PC-3 (cell line): ENCODE data around the gene THEM4. TPM values are rescaled to one million over a fixed set of nuclear protein-coding genes. Genes with fewer than 3 reads are reported as not detected.

Experiments
- ATAC-seq: fragments of 200-7000 bp; cut with Tn5 transposase; 2 replicates; pipeline ENCODE4 v1.9.1; 2020; ENCODE audit warnings: mild to moderate bottlenecking, moderate library complexity
- BruUV-seq: library from RNA; stranded (reverse); fragments of 400-500 nt; replicated peaks from 2 replicates; lab custom pipeline; 2021; lab: Mats Ljungman, UMichigan
- CTCF ChIA-PET: fragments of 300-600 bp; sonication (Branson Sonifier 250); formaldehyde crosslinking; loops from one replicate; lab custom pipeline; 2022; ENCODE audit warnings: antibody characterized with exemption; lab: Charles Lee
- POLR2A ChIA-PET: fragments of 300-600 bp; sonication (Branson Sonifier 250); formaldehyde crosslinking; loops from one replicate; lab custom pipeline; 2022; ENCODE audit warnings: antibody characterized with exemption; ENCODE audit not compliant: unreplicated experiment; lab: Charles Lee
- DNase-seq: peaks from one replicate; pipeline ENCODE4 v3.0.0-alpha.2; 2015
- H2AFZ ChIP-seq: fragments of 300-600 bp; sonication (generic); 2 replicates; pipeline ENCODE4 v1.6.0; 2016; ENCODE audit warnings: antibody characterized with exemption, low read length
- H3F3A ChIP-seq: fragments of 300-600 bp; sonication (generic); one replicate; pipeline ENCODE4 v1.6.0; 2017; ENCODE audit warnings: antibody characterized with exemption, low read length, control low read depth, mild to moderate bottlenecking; ENCODE audit not compliant: unreplicated experiment
- H3K27ac ChIP-seq: fragments of 300-600 bp; sonication (generic); 2 replicates; pipeline ENCODE4 v1.5.1; 2016; ENCODE audit warnings: mild to moderate bottlenecking, low read length
- H3K27me3 ChIP-seq: fragments of 300-600 bp; sonication (generic); 2 replicates; pipeline ENCODE4 v1.6.1; 2016; ENCODE audit warnings: low read length, mixed read lengths
- H3K36me3 ChIP-seq: fragments of 300-600 bp; sonication (generic); 2 replicates; pipeline ENCODE4 v1.6.1; 2016; ENCODE audit warnings: low read depth, mixed run types, low read length, mixed read lengths
- H3K4me1 ChIP-seq: fragments of 300-600 bp; sonication (generic); 2 replicates; pipeline ENCODE4 v1.5.1; 2016; ENCODE audit warnings: low read length; ENCODE audit not compliant: insufficient read depth
- H3K4me2 ChIP-seq: fragments of 300-600 bp; sonication (generic); 2 replicates; pipeline ENCODE4 v1.6.0; 2016; ENCODE audit warnings: low read length
- H3K4me3 ChIP-seq: fragments of 300-600 bp; sonication (generic); 2 replicates; pipeline ENCODE4 v1.5.1; 2016; ENCODE audit warnings: mild to moderate bottlenecking, low read length, mixed read lengths
- H3K79me2 ChIP-seq: fragments of 300-600 bp; sonication (generic); 2 replicates; pipeline ENCODE4 v1.6.1; 2017; ENCODE audit warnings: low read length, mixed read lengths
- H3K9ac ChIP-seq: fragments of 300-600 bp; sonication (generic); 2 replicates; pipeline ENCODE4 v1.6.0; 2016; ENCODE audit warnings: mild to moderate bottlenecking, low read length
- H3K9me2 ChIP-seq: fragments of 300-600 bp; sonication (generic); replicated peaks from 2 replicates; pipeline ENCODE4 v1.6.1; 2016; ENCODE audit warnings: mixed run types, low read length, mixed read lengths
- H3K9me3 ChIP-seq: fragments of 300-600 bp; sonication (generic); 2 replicates; pipeline ENCODE4 v1.6.1; 2016; ENCODE audit warnings: low read length, mixed read lengths
- H4K20me1 ChIP-seq: fragments of 300-600 bp; sonication (generic); 2 replicates; pipeline ENCODE4 v1.6.1; 2016; ENCODE audit warnings: low read length, mixed read lengths
- CTCF ChIP-seq: fragments of 300-600 bp; sonication (generic); conservative IDR thresholded peaks from 2 replicates; pipeline ENCODE4 v1.5.1; 2017; ENCODE audit warnings: antibody characterized with exemption, low read depth, mild to moderate bottlenecking, low read length
- EZH2 ChIP-seq: fragments of 300-600 bp; sonication (generic); IDR thresholded peaks from one replicate; pipeline ENCODE4 v1.6.1; 2017; ENCODE audit warnings: antibody characterized with exemption, mild to moderate bottlenecking, low read length; ENCODE audit not compliant: unreplicated experiment
- EZH2phosphoT487 ChIP-seq: fragments of 300-600 bp; sonication (generic); IDR thresholded peaks from 2 replicates; pipeline ENCODE4 v1.6.1; 2018; ENCODE audit warnings: mild to moderate bottlenecking, antibody characterized with exemption, low read length, borderline replicate concordance
- intact Hi-C: fragments of 100-400 bp; cut with micrococcal nuclease; formaldehyde crosslinking; loops from 2 replicates; pipeline ENCODE4 v1.9.0; 2023
- total RNA-seq: library from RNA; depleted of rRNA; stranded (reverse); fragments of >200 nt; gene quantifications from 2 replicates; pipeline ENCODE4 v1.2.3, GENCODE V29; 2014

The THEM4 gene
- total RNA-seq, 1 experiment from 2014 or later = 18.1 TPM

DNA sequence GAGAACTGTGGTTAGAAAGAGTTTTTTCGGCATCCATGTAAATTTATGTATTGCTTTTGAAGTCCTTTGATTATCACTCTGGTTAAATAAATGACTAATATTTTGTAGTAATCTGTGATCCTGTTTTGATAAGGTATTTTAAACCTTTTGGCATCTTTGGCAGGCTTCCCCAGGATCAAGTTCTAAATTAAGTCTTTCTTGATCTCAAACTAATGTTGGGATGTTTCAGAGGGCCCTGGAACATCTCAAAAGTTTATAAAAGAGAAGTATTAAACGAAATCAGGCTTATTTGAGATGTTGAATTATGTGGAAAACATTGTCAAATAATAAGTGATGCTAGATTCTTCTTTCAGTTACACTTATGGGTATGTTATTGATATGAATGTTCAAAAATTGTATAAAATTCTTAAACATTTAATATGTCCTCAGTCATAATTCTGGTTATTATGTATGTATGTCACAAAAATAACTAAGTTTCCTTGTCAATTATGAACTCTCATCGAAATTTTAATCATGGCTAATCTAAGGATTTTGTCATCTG, 47.7 kb upstream of the THEM4 start:
- no TSS peak for BruUV-seq
- H3K9me3 ChIP-seq = no peaks in the 10 kb centered on the region
- ChIA-PET POLR2A (no interaction called here), CTCF (no interaction called here)
- no peaks in the 10 kb centered on the region for H3K36me3 ChIP-seq
- no peaks in the 10 kb centered on the region for H3K4me1 ChIP-seq
- H3K27me3 ChIP-seq = no peaks in the 10 kb centered on the region
- ATAC-seq = no peak
- H2AFZ ChIP-seq = no peak overlapping the region
- H3K9me2 ChIP-seq = no peaks in the 10 kb centered on the region
- TF ChIP-seq EZH2phosphoT487 = no peak
- no peak for TF ChIP-seq EZH2
- TF ChIP-seq CTCF = no peak
- H3K27ac ChIP-seq = no peak overlapping the region
- no peaks in the 10 kb centered on the region for H3F3A ChIP-seq
- H3K79me2 ChIP-seq = no peaks in the 10 kb centered on the region
- H3K9ac ChIP-seq = no peak overlapping the region
- no peaks in the 10 kb centered on the region for H4K20me1 ChIP-seq
- H3K4me2 ChIP-seq = no peak overlapping the region
- intact Hi-C loops = no loop called here
- DNase-seq = no peak
- H3K4me3 ChIP-seq = no peak overlapping the region

DNA sequence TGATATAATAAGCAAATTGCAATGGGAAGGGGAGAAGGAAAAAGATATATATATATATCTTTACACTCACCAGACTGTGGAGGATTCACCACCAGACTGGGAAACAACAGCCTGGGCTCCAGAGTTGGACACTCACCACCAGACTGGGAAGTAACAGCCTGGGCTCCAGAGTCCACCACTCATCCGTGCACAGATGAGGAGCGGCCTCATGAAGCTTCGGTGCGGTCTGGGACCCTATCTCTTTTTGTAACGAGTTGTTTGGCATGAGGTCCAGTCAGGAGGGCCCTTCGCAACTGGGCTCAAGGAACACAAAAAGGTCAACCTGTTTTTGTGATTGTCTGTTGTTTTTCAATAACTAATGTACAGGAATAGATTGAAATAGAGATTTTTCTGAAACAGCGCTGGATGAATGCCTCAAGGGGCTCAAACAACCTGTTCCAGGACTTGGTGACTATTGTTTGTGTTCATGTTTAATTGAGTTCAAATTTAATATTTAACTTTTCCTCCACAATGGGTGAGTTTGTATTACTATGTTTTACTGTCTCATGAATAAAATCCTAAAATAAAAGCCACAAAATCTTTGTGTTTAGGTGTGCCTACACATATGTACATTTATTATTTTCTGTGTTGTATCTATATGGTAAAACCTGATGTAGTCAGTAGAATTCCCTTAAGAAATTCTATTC, 44.2 kb upstream of the THEM4 start:
- no peak for TF ChIP-seq CTCF
- no peak for TF ChIP-seq EZH2phosphoT487
- no peak for TF ChIP-seq EZH2
- no TSS peak for BruUV-seq
- intact Hi-C loops = no loop called here
- Histone ChIP-seq H3K79me2 (no peaks in the 10 kb centered on the region), H3K27me3 (no peaks in the 10 kb centered on the region), H3K4me2 (no peak overlapping the region), H3K27ac (no peak overlapping the region), H4K20me1 (no peaks in the 10 kb centered on the region), H3K36me3 (no peaks in the 10 kb centered on the region), H3K9me2 (peaks cover 4% of the 10 kb centered on the region; the same call in 1 of the 2 replicates), H3K9me3 (no peaks in the 10 kb centered on the region), H3F3A (no peaks in the 10 kb centered on the region), H2AFZ (no peak overlapping the region), H3K4me1 (no peaks in the 10 kb centered on the region), H3K9ac (no peak overlapping the region), H3K4me3 (no peak overlapping the region)
- ATAC-seq (no peak), DNase-seq (no peak)
- CTCF ChIA-PET = interaction anchor here (0.6 kb wide), 1 partner anchor 332 kb away, joined by 3 read pairs; no protein-coding TSS in a partner anchor
- POLR2A ChIA-PET = interaction anchor here (0.8 kb wide), 1 partner anchor 83 kb away, joined by 9 read pairs; the partner anchor contains the start of gene S100A11

GRCh38 chr1:151952811-151953210, 43.5 kb upstream of the THEM4 start:
- H3F3A ChIP-seq = no peaks in the 10 kb centered on the region
- H3K27ac ChIP-seq = no peak overlapping the region
- no peak overlapping the region for H3K4me2 ChIP-seq
- no peaks in the 10 kb centered on the region for H4K20me1 ChIP-seq
- H3K79me2 ChIP-seq = no peaks in the 10 kb centered on the region
- no peaks in the 10 kb centered on the region for H3K9me3 ChIP-seq
- no peak overlapping the region for H3K9ac ChIP-seq
- peaks cover 2% of the 10 kb centered on the region; the same call in 1 of the 2 replicates for H3K4me1 ChIP-seq
- H3K36me3 ChIP-seq = no peaks in the 10 kb centered on the region
- peaks cover 4% of the 10 kb centered on the region; the same call in 1 of the 2 replicates for H3K9me2 ChIP-seq
- no peak overlapping the region for H3K4me3 ChIP-seq
- TF ChIP-seq EZH2phosphoT487 (no peak), EZH2 (no peak), CTCF (no peak)
- no TSS peak for BruUV-seq
- H2AFZ ChIP-seq = no peak overlapping the region
- ATAC-seq = no peak
- ChIA-PET POLR2A (interaction anchor here (0.6 kb wide), 1 partner anchor 39 kb away, joined by 5 read pairs; no protein-coding TSS in a partner anchor), CTCF (interaction anchor here (0.6 to 1.1 kb wide), 2 partner anchors 15 to 331 kb away, joined by 3 to 4 read pairs; no protein-coding TSS in a partner anchor)
- intact Hi-C loops = no loop called here
- no peaks in the 10 kb centered on the region for H3K27me3 ChIP-seq
- no peak for DNase-seq
